Stomach smooth muscle (tissue), 2 donors: Measurements from ENCODE around the gene TMEM252.

Source experiments
- H3K27ac ChIP-seq: one replicate; pipeline ENCODE4 v1.7.0; 2013; ENCODE audit warnings: mild to moderate bottlenecking, low read length, inconsistent platforms
- H3K27me3 ChIP-seq, 2 donors: one replicate each; pipeline ENCODE4 v1.7.0; 2013; ENCODE audit warnings: low read length in 2 of 2; ENCODE audit not compliant: insufficient read depth in 2 of 2, control insufficient read depth in 1 of 2
- H3K36me3 ChIP-seq, 2 donors: one replicate each; pipeline ENCODE4 v1.7.0; 2013; ENCODE audit warnings: low read length in 2 of 2; ENCODE audit not compliant: control insufficient read depth in 2 of 2, insufficient read depth in 2 of 2
- H3K4me1 ChIP-seq: one replicate; pipeline ENCODE4 v1.7.0; 2013; ENCODE audit warnings: low read length; ENCODE audit not compliant: control insufficient read depth, insufficient read depth
- H3K4me3 ChIP-seq, 2 donors: one replicate each; pipeline ENCODE4 v1.7.0; 2013; ENCODE audit warnings: low read length in 2 of 2
- H3K9ac ChIP-seq, 2 donors: one replicate each; pipeline ENCODE4 v1.7.0; 2013; ENCODE audit warnings: low read length in 2 of 2, mild to moderate bottlenecking in 1 of 2
- H3K9me3 ChIP-seq, 2 donors: one replicate each; pipeline ENCODE4 v1.7.0; 2013; ENCODE audit warnings: low read length in 2 of 2; ENCODE audit not compliant: control insufficient read depth in 2 of 2
- donor health status: healthy.
- donor health status: Pancreatic carcinoma.

The TMEM252 gene

DNA sequence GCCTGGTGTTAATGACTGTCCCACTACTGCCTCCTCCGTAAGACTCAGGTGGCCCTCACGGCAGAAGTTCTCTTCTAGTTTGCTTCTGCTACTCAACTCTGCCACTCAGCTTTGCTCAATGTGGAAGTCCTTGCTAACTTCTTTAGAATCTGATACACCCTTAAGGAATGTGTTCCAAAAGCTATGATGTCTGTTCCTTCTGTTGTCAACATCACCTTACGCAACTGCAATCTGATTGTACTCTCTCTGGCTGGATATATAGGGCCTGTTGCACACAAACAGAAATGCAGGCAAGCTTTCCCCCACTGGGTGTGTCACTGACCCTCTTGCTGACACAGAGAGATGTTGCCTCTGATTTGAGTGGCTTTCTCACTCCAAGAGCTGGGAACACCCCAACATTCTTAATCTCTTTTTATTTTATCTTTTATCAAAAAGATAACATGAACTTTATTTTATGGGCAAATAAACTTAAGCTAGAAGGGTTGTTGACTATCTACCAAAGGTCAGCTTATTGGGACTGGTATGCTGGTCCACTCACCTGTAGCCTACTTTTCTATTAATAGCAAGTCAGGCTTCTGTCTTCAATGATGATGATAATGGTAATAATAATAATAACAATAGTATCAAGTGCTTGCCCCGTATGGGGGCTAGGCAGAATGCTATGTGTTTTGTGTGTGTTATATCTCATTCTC, 25.2 kb downstream of the TMEM252 start:
- no peak overlapping the region for H3K4me3 ChIP-seq
- peaks cover 7% of the 10 kb centered on the region for H3K4me1 ChIP-seq
- no peaks in the 10 kb centered on the region for H3K27me3 ChIP-seq
- no peak overlapping the region for H3K9ac ChIP-seq
- no peaks in the 10 kb centered on the region for H3K9me3 ChIP-seq
- H3K36me3 ChIP-seq = peaks cover 15 to 17% of the 10 kb centered on the region in 2 donors
- H3K27ac ChIP-seq = no peak overlapping the region

DNA sequence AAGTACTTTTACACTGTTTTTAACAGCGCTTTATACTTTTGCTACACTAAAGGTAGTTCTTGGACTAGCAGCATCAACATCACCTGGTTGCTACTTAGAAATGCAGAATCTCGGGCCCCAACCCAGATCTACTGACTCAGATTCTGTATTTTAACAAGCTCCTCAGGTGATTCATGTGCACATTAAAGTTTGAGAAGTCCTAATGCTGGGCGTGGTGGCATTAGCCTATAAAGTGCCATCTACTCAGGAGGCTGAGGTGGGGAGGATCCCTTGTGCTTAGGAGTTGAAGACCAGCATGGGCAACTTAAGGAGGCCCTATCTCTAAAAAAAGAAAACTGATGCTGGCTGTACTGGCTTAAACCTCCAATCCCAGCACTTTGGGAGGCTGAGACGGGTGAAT, 26.7 kb downstream of the TMEM252 start:
- H3K27ac ChIP-seq = no peak overlapping the region
- peaks cover 16% of the 10 kb centered on the region for H3K4me1 ChIP-seq
- no peak overlapping the region for H3K9ac ChIP-seq
- H3K36me3 ChIP-seq = peaks cover 17 to 18% of the 10 kb centered on the region in 2 donors
- no peaks in the 10 kb centered on the region for H3K9me3 ChIP-seq
- no peak overlapping the region for H3K4me3 ChIP-seq
- H3K27me3 ChIP-seq = no peaks in the 10 kb centered on the region

DNA sequence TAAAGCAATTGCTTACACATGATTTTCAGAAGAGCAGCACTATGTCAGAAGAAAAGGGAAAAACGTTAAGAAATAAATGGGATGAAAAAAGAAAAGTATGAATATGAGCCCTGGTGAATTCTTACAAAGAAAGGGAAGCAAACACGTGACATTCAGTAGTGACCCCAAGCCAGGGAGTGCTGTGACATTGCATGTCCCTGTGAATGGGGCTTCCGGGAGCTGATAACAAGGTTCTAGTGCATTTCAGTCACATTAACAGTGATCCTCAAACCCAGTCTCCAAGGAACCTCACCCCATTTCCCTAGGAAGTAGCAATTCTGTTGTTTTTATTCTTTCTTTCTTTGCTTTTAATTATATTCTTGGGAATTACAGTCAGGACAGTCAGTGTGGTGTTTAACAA, 27.3 kb downstream of the TMEM252 start:
- Histone ChIP-seq H3K4me3 (no peak overlapping the region), H3K4me1 (peaks cover 22% of the 10 kb centered on the region), H3K27ac (no peak overlapping the region), H3K27me3 (no peaks in the 10 kb centered on the region), H3K9ac (no peak overlapping the region), H3K9me3 (no peaks in the 10 kb centered on the region), H3K36me3 (peaks cover 15 to 24% of the 10 kb centered on the region in 2 donors)

DNA sequence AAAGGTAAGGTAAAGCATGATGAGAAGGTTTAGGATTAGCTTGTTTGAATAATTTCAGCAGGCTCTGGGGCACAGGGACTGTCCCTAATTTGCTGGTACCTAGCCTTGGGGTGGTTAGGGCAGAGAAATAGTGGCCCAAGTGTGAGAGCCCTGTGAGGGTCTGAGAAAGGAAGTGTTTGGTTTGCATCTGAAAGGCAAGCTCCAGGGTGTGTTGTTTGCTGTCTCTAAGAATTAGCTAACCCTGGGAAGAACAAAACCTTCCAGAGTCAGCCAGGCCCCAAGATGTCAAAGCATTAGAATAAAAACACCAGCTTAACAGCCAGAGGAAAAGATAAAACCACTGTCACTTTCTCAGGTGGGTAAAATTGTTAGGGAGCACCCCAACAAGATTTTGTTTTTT, 31.0 kb downstream of the TMEM252 start:
- H3K4me3 ChIP-seq = no peak overlapping the region
- peak overlapping the region; percentile 70 for H3K27ac ChIP-seq
- H3K27me3 ChIP-seq = no peaks in the 10 kb centered on the region
- H3K9me3 ChIP-seq = no peaks in the 10 kb centered on the region
- peaks cover 42% of the 10 kb centered on the region for H3K4me1 ChIP-seq
- no peak overlapping the region for H3K9ac ChIP-seq
- H3K36me3 ChIP-seq = peaks cover 5 to 19% of the 10 kb centered on the region in 2 donors

DNA sequence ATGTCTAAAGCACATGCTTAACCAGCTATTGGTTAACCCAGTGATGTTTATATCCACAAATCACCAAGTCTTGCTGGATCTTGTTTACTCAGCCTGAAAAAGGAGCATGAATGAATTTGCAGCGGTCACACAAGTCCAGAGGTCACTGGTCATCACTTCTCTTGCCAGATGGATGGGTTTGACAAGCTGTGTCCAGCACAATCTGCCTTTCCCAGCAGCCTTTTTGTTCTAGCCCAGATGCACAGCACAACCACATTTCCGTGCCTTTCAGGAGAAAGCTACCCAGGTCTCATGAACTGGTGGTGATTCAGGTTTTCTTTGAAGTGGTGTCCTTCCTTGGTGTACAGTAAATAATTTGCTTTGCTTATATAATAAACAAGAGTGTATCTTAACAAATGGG, 32.1 kb downstream of the TMEM252 start:
- H3K27ac ChIP-seq = peak overlapping the region; percentile 70
- H3K36me3 ChIP-seq = peaks cover 8 to 24% of the 10 kb centered on the region in 2 donors
- H3K4me1 ChIP-seq = peaks cover 42% of the 10 kb centered on the region
- H3K4me3 ChIP-seq = no peak overlapping the region
- no peaks in the 10 kb centered on the region for H3K9me3 ChIP-seq
- peak overlapping the region in 1 of 2 donors; percentile 58 for H3K9ac ChIP-seq
- H3K27me3 ChIP-seq = no peaks in the 10 kb centered on the region

DNA sequence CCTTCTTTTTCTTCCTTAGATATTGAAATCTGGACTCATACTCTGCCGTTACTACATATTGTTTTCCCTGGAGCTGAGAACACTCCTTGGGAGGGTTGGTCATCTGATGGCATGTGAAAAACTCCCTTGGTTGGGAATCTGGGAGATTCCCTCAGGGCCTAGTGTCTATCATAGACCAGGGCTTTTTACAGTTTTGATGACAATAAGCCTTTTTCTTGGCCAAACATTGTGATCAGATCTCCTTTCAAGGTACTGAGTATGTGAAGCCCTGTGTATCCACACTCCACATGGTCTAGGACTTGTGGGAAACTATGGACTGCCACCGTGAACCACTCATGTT, 32.9 kb downstream of the TMEM252 start:
- Histone ChIP-seq H3K4me3 (peak overlapping the region in 1 of 2 donors; percentile 31), H3K9ac (peak overlapping the region; percentile 37 to 38), H3K4me1 (peaks cover 42% of the 10 kb centered on the region), H3K36me3 (peaks cover 16 to 29% of the 10 kb centered on the region in 2 donors), H3K27ac (peak overlapping the region; percentile 79), H3K9me3 (no peaks in the 10 kb centered on the region), H3K27me3 (no peaks in the 10 kb centered on the region)

DNA sequence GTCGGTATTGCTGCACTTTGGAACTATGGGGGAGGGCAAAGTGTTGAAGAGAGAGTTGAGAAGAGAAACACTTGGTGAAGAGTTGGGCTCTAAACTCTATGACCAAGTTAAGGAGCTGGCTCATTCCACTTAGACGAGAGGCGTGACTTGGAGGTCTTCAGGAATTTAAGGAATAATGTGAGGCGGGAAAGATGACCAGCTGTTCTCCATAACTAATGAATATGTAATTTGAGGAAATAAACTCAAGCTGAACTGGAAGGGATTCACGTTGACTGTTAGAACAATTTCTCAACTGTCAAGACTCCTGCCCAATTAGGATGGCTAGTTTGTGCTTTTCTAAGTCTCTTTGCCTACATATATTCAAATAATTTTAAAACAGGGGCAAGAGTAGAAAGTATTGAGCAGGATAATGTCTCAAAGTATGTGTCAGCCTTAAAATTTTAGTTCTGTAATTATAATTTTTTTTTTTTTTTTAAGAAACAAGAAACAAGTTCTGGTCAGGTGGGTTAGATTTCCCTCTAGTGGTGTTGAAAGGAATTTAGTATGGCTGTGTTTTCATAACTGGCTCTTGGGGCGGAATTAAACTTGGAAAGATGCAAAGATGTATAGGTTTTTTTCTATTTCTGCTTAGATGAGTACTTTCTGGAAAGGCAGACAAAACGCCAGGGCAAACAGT, 33.4 kb downstream of the TMEM252 start:
- no peaks in the 10 kb centered on the region for H3K27me3 ChIP-seq
- peaks cover 42% of the 10 kb centered on the region for H3K4me1 ChIP-seq
- peak overlapping the region in 1 of 2 donors; percentile 31 for H3K4me3 ChIP-seq
- H3K36me3 ChIP-seq = peaks cover 18 to 32% of the 10 kb centered on the region in 2 donors
- H3K27ac ChIP-seq = peak overlapping the region; percentile 85
- H3K9ac ChIP-seq = peak overlapping the region in 1 of 2 donors; percentile 38
- no peaks in the 10 kb centered on the region for H3K9me3 ChIP-seq

DNA sequence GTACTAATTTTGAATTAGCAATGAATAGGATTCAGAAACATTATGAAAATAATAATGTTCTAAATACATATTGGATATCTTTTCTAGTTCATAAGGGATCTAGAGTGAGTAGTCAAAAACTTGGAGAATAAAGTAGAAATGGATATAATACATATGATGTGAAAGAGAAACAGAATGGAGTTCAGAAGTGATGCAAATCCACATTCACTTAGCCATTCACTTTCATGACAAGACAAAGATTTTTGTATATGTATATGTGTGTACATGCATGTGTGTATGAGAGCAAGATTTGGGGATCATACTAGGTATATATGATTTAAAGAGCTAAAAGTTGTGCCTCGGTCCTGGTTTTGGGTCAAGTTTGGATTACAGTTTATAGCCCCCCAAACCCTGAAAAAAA, 34.1 kb downstream of the TMEM252 start:
- peak overlapping the region; percentile 85 for H3K27ac ChIP-seq
- H3K9me3 ChIP-seq = no peaks in the 10 kb centered on the region
- peaks cover 42% of the 10 kb centered on the region for H3K4me1 ChIP-seq
- H3K36me3 ChIP-seq = peaks cover 17 to 30% of the 10 kb centered on the region in 2 donors
- H3K27me3 ChIP-seq = no peaks in the 10 kb centered on the region
- no peak overlapping the region for H3K4me3 ChIP-seq
- H3K9ac ChIP-seq = peak overlapping the region; percentile 37 to 40

DNA sequence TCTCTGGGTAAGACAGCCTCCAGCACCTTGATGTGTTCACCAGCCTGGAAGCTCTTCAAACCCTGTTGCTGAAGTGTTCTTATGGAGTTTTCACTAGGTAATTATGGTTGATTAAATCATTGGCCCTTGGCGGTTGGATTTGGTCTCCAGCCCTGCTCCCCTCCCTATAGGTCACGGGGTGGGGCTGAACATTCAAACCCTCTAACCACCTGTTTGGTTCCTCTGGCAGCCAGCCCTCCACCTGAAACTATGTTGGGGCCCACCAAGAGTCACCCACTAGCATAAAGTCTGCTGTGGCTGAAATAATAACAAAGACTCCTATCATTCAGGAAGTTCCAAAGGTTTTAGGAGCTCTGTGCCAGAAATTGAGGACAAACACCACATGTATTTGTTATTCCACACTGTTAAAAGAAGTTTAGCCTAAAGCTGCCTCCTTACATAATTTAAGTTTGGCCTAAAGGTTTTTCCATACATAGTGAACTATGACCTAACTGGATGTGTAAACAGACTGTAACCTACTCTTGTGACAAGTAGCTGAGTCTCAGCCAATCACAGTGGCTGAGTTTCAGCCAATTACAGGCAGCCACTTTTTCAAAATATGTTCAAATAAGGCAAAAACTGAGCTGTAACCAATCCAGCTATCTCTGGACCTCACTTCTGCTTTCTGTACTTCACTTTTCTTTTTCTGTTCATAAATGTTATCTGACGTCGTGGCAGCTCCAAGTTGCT, 34.8 kb downstream of the TMEM252 start:
- H3K27ac ChIP-seq = peak overlapping the region; percentile 85
- peak overlapping the region; percentile 37 to 40 for H3K9ac ChIP-seq
- peaks cover 24 to 32% of the 10 kb centered on the region in 2 donors for H3K36me3 ChIP-seq
- peaks cover 48% of the 10 kb centered on the region for H3K4me1 ChIP-seq
- H3K27me3 ChIP-seq = no peaks in the 10 kb centered on the region
- H3K4me3 ChIP-seq = peak overlapping the region in 1 of 2 donors; percentile 5
- H3K9me3 ChIP-seq = no peaks in the 10 kb centered on the region

DNA sequence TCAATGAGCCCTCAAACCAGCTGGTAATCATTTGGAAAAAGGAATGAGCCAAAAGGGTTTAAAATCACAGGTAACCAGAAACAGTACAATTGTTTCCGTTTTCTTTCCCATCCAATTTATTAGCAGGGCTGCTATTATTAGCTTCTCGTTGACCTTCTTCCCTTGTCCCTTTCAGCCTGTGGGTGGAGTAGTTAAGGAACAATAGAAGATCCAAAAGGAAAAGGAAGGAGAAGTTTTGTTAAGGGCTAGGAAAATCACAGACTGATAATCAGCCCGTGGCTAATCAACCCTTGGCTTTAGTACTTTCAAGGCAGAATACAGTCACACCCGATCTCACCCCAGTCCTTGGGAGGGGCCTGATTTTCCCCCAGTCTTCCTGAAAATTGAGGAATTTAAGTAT, 38.4 kb downstream of the TMEM252 start:
- H3K27ac ChIP-seq = peak overlapping the region; percentile 46
- peaks cover 40 to 45% of the 10 kb centered on the region in 2 donors for H3K36me3 ChIP-seq
- peaks cover 35% of the 10 kb centered on the region for H3K4me1 ChIP-seq
- no peaks in the 10 kb centered on the region for H3K27me3 ChIP-seq
- no peak overlapping the region for H3K9ac ChIP-seq
- no peak overlapping the region for H3K4me3 ChIP-seq
- H3K9me3 ChIP-seq = no peaks in the 10 kb centered on the region
